Neural cell (in vitro differentiated cells): ENCODE data around the gene EHD1.

Source experiments
- EP300 ChIP-seq: fragments of 450-650 bp; conservative IDR thresholded peaks from 2 replicates; pipeline ENCODE4 v1.6.1; 2014; ENCODE audit warnings: antibody characterized with exemption, mild to moderate bottlenecking, moderate library complexity; ENCODE audit not compliant: poor library complexity, severe bottlenecking
- EZH2 ChIP-seq: fragments of 200-600, 300-800 bp; shearing (Covaris generic), sonication (generic); IDR thresholded peaks from 2 replicates; pipeline ENCODE4 v1.6.1; 2014; ENCODE audit warnings: antibody characterized with exemption, low read length, borderline replicate concordance, mild to moderate bottlenecking; ENCODE audit not compliant: insufficient read depth, poor library complexity, severe bottlenecking
- MXI1 ChIP-seq: fragments of 450-650 bp; conservative IDR thresholded peaks from 2 replicates; pipeline ENCODE4 v1.6.1; 2014; ENCODE audit warnings: antibody characterized with exemption, mild to moderate bottlenecking; ENCODE audit not compliant: poor library complexity, severe bottlenecking
- POLR2AphosphoS5 ChIP-seq: IDR thresholded peaks from 2 replicates; pipeline ENCODE4 v1.6.1; 2012
- TF ChIP-seq, protein P1 (sequence below): fragments of 450-650 bp; IDR thresholded peaks from 2 replicates; pipeline ENCODE4 v1.5.1; 2014; ENCODE audit warnings: antibody characterized with exemption, mild to moderate bottlenecking, moderate library complexity; ENCODE audit not compliant: poor library complexity, severe bottlenecking
- TF ChIP-seq, protein P2 (sequence below): IDR thresholded peaks from 2 replicates; pipeline ENCODE4 v1.6.1; 2012; ENCODE audit warnings: borderline replicate concordance

- TF ChIP-seq EZH2: no peak
- TF ChIP-seq, protein P1, sequence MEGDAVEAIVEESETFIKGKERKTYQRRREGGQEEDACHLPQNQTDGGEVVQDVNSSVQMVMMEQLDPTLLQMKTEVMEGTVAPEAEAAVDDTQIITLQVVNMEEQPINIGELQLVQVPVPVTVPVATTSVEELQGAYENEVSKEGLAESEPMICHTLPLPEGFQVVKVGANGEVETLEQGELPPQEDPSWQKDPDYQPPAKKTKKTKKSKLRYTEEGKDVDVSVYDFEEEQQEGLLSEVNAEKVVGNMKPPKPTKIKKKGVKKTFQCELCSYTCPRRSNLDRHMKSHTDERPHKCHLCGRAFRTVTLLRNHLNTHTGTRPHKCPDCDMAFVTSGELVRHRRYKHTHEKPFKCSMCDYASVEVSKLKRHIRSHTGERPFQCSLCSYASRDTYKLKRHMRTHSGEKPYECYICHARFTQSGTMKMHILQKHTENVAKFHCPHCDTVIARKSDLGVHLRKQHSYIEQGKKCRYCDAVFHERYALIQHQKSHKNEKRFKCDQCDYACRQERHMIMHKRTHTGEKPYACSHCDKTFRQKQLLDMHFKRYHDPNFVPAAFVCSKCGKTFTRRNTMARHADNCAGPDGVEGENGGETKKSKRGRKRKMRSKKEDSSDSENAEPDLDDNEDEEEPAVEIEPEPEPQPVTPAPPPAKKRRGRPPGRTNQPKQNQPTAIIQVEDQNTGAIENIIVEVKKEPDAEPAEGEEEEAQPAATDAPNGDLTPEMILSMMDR: no peak
- no peak for TF ChIP-seq POLR2AphosphoS5
- TF ChIP-seq MXI1: no peak
- TF ChIP-seq EP300: no peak
- TF ChIP-seq, protein P2, sequence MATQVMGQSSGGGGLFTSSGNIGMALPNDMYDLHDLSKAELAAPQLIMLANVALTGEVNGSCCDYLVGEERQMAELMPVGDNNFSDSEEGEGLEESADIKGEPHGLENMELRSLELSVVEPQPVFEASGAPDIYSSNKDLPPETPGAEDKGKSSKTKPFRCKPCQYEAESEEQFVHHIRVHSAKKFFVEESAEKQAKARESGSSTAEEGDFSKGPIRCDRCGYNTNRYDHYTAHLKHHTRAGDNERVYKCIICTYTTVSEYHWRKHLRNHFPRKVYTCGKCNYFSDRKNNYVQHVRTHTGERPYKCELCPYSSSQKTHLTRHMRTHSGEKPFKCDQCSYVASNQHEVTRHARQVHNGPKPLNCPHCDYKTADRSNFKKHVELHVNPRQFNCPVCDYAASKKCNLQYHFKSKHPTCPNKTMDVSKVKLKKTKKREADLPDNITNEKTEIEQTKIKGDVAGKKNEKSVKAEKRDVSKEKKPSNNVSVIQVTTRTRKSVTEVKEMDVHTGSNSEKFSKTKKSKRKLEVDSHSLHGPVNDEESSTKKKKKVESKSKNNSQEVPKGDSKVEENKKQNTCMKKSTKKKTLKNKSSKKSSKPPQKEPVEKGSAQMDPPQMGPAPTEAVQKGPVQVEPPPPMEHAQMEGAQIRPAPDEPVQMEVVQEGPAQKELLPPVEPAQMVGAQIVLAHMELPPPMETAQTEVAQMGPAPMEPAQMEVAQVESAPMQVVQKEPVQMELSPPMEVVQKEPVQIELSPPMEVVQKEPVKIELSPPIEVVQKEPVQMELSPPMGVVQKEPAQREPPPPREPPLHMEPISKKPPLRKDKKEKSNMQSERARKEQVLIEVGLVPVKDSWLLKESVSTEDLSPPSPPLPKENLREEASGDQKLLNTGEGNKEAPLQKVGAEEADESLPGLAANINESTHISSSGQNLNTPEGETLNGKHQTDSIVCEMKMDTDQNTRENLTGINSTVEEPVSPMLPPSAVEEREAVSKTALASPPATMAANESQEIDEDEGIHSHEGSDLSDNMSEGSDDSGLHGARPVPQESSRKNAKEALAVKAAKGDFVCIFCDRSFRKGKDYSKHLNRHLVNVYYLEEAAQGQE: no peak
Observed at GRCh38 chr11:64831411-64831891, 47.0 kb downstream of the EHD1 start.
